ENCODE measurements around the gene MCM5. TPM values are rescaled to one million over a fixed set of nuclear protein-coding genes. Genes with fewer than 3 reads are reported as not detected.

MCM5 gene
- total and polyA plus RNA-seq, 4 donors: 6.7 to 104 (median 8.8) TPM

- Histone ChIP-seq H3K27me3 (ENCODE audit: control insufficient read depth in 4 of 4, insufficient read depth in 4 of 4, low read length in 3 of 4) (no peaks in the 10 kb centered on the region), H3K36me3 (ENCODE audit: control insufficient read depth in 4 of 4, insufficient read depth in 3 of 4, low read depth in 1 of 4, low read length in 3 of 4) (no peaks in the 10 kb centered on the region), H3K4me3 (ENCODE audit: low read depth in 1 of 3, low read length in 3 of 3) (no peak overlapping the region), H3K9me3 (ENCODE audit: control insufficient read depth in 4 of 4, low read length in 3 of 4) (no peaks in the 10 kb centered on the region), H3K4me1 (ENCODE audit: control insufficient read depth in 4 of 4, insufficient read depth in 4 of 4, low read length in 3 of 4) (no peaks in the 10 kb centered on the region), H3K27ac (ENCODE audit: low read depth in 1 of 2, low read length in 2 of 2) (no peak overlapping the region), H3K9ac (ENCODE audit: low read depth in 1 of 2, low read length in 2 of 2) (no peak overlapping the region)
- WGBS: 86% methylated on average over 18 of the region's 18 CpGs
- no peak for DNase-seq (ENCODE audit: low spot score)
- TF ChIP-seq GABPA (IDR thresholded peaks at IDR 0.05 in 1 of 2, conservative IDR thresholded peaks at IDR 0.05 in 1 of 2) (no peak), FOXA1 (IDR thresholded peaks at IDR 0.05) (no peak), ZBTB33 (IDR thresholded peaks at IDR 0.05) (no peak), HNF4G (IDR thresholded peaks at IDR 0.05) (no peak), FOXA2 (IDR thresholded peaks at IDR 0.05) (no peak), NR2F2 (IDR thresholded peaks at IDR 0.05) (no peak), RAD21 (IDR thresholded peaks at IDR 0.05) (no peak), REST (IDR thresholded peaks at IDR 0.05) (no peak), RXRA (IDR thresholded peaks at IDR 0.05) (no peak), SP1 (IDR thresholded peaks at IDR 0.05) (no peak), EGR1 (IDR thresholded peaks at IDR 0.05; ENCODE audit: low read depth in 2 of 2) (no peak), TAF1 (conservative IDR thresholded peaks at IDR 0.05) (no peak), YY1 (IDR thresholded peaks at IDR 0.05) (no peak)
- TF ChIP-seq, protein P1, sequence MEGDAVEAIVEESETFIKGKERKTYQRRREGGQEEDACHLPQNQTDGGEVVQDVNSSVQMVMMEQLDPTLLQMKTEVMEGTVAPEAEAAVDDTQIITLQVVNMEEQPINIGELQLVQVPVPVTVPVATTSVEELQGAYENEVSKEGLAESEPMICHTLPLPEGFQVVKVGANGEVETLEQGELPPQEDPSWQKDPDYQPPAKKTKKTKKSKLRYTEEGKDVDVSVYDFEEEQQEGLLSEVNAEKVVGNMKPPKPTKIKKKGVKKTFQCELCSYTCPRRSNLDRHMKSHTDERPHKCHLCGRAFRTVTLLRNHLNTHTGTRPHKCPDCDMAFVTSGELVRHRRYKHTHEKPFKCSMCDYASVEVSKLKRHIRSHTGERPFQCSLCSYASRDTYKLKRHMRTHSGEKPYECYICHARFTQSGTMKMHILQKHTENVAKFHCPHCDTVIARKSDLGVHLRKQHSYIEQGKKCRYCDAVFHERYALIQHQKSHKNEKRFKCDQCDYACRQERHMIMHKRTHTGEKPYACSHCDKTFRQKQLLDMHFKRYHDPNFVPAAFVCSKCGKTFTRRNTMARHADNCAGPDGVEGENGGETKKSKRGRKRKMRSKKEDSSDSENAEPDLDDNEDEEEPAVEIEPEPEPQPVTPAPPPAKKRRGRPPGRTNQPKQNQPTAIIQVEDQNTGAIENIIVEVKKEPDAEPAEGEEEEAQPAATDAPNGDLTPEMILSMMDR (IDR thresholded peaks at IDR 0.05; ENCODE audit: low read depth, low read length, missing input control): no peak
Observed at GRCh38 chr22:35450824-35451569, 51.1 kb downstream of the MCM5 start.

DNA sequence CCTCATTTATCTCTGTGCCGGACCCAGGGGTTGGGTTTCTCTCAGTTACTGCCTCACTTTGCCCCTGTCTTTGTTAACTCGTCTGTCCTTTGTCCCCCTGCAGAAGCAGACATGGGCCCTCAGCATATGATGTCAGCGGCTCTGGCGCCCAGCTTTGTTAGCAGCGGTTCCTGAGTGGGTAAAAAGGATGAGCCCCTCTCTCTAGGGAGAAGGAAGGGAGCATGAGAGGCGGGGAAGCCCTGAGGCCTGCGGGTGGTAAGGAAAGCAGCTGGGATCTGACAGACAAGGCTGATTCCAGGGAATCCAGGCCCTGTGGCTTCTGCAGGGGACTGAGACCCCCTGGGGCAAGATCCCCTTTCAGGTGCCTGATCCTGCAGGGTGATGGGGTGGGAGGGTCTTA, 51.7 kb downstream of the MCM5 start:
- no peak for TF ChIP-seq HNF4G (IDR thresholded peaks at IDR 0.05)
- H3K4me1 ChIP-seq (ENCODE audit: control insufficient read depth in 4 of 4, insufficient read depth in 4 of 4, low read length in 3 of 4): no peaks in the 10 kb centered on the region
- H3K36me3 ChIP-seq (ENCODE audit: control insufficient read depth in 4 of 4, insufficient read depth in 3 of 4, low read depth in 1 of 4, low read length in 3 of 4): no peaks in the 10 kb centered on the region
- WGBS: 90% methylated on average over 7 of the region's 7 CpGs
- no peak overlapping the region for H3K4me3 ChIP-seq (ENCODE audit: low read depth in 1 of 3, low read length in 3 of 3)
- H3K9ac ChIP-seq (ENCODE audit: low read depth in 1 of 2, low read length in 2 of 2): no peak overlapping the region
- H3K27ac ChIP-seq (ENCODE audit: low read depth in 1 of 2, low read length in 2 of 2): no peak overlapping the region
- H3K9me3 ChIP-seq (ENCODE audit: control insufficient read depth in 4 of 4, low read length in 3 of 4): no peaks in the 10 kb centered on the region
- DNase-seq (ENCODE audit: low spot score): no peak
- H3K27me3 ChIP-seq (ENCODE audit: control insufficient read depth in 4 of 4, insufficient read depth in 4 of 4, low read length in 3 of 4): no peaks in the 10 kb centered on the region

Measured in liver (tissue), 9 donors.